ENCODE data around the gene POLK. TPM values are rescaled to one million over a fixed set of nuclear protein-coding genes. Genes with fewer than 3 reads are reported as not detected.

The POLK gene
- total and polyA plus RNA-seq, 2 of the 4 experiments (the other 2 are of a cell fraction): 10.4 to 24.4 TPM

GRCh38 chr5:75603371-75603770 is 91.7 kb downstream of the POLK start:
- no peak for TF ChIP-seq MXI1 (IDR thresholded peaks at IDR 0.05; ENCODE audit: borderline replicate concordance, low read depth, low read length)
- TF ChIP-seq FOS (IDR thresholded peaks at IDR 0.05; ENCODE audit: low read depth, low read length): no peak
- TF ChIP-seq SMC3 (IDR thresholded peaks at IDR 0.05; ENCODE audit: low read depth, low read length): no peak
- no peak for TF ChIP-seq ELK1 (IDR thresholded peaks at IDR 0.05; ENCODE audit: borderline replicate concordance, low read depth, low read length)
- no peak for TF ChIP-seq CHD1 (IDR thresholded peaks at IDR 0.05; ENCODE audit: low read depth, low read length)
- no peak for TF ChIP-seq CEBPB (IDR thresholded peaks at IDR 0.05; ENCODE audit: low read depth, low read length)
- TF ChIP-seq USF2 (IDR thresholded peaks at IDR 0.05; ENCODE audit: low read depth, low read length): no peak
- TF ChIP-seq NFE2L2 (IDR thresholded peaks at IDR 0.05; ENCODE audit: low read depth, low read length): no peak
- no peak for TF ChIP-seq CTCF (conservative IDR thresholded peaks at IDR 0.05; ENCODE audit: low read depth, low read length)
- H3K14ac ChIP-seq (replicated peaks; ENCODE audit: low read depth, low read length): peak overlapping the region; percentile 68
- H2AK9ac ChIP-seq (replicated peaks; ENCODE audit: low read depth, low read length, poor library complexity): no peak overlapping the region
- ChIA-PET CTCF (no interaction called here), POLR2A (ENCODE audit: unreplicated experiment) (interaction anchor here (0.5 to 0.6 kb wide), 2 partner anchors 1286 to 1649 kb away, joined by 3 read pairs; no protein-coding TSS in a partner anchor)
- in situ Hi-C loops (cut with MboI; ENCODE audit: low sequenced_read_pairs): no loop called here
- H3K23ac ChIP-seq (ENCODE audit: low read depth, low read length): peak overlapping the region; percentile 22; the same call in 1 of the 2 replicates
- H4K8ac ChIP-seq (ENCODE audit: low read depth in 2 of 2, low read length in 2 of 2): peak overlapping the region in 1 of 2 experiments; percentile 41; a peak in 1 of 4 replicates
- peak overlapping the region; percentile 88; the same call in 1 of the 2 replicates for H3K18ac ChIP-seq (ENCODE audit: low read depth, low read length)
- no peaks in the 10 kb centered on the region for H3K9me3 ChIP-seq (ENCODE audit: control insufficient read depth, insufficient read depth, low read length)
- H4K20me1 ChIP-seq (ENCODE audit: insufficient read depth, low read length): no peaks in the 10 kb centered on the region
- H3K4me1 ChIP-seq (ENCODE audit: control insufficient read depth, insufficient read depth, low read length): peaks cover 13% of the 10 kb centered on the region
- peak overlapping the region; percentile 51 for H2BK120ac ChIP-seq (ENCODE audit: low read depth, low read length)
- peak; percentile 88 for DNase-seq
- BruUV-seq (replicated peaks): no TSS peak
- no peaks in the 10 kb centered on the region for H3K36me3 ChIP-seq (ENCODE audit: control insufficient read depth, insufficient read depth, low read length)
- H3K27ac ChIP-seq (ENCODE audit: insufficient read depth, low read length): no peak overlapping the region
- H2AFZ ChIP-seq (replicated peaks; ENCODE audit: low read length, poor library complexity): no peak overlapping the region
- peaks cover 4 to 15% of the 10 kb centered on the region in 2 experiments; a peak in 2 of 4 replicates for H3K79me1 ChIP-seq (ENCODE audit: low read depth in 1 of 2, low read length in 2 of 2)
- H3K9ac ChIP-seq (ENCODE audit: low read depth, low read length): no peak overlapping the region
- H3K4me2 ChIP-seq (ENCODE audit: low read depth, low read length): peak overlapping the region; percentile 66
- H2BK15ac ChIP-seq (ENCODE audit: low read depth, low read length): 0 out of 3 replicates have a peak overlapping the region, but pooled peaks have one; percentile 2
- no peak overlapping the region for H3K56ac ChIP-seq (ENCODE audit: extremely low read depth, insufficient read depth, low read length)
- peak overlapping the region; percentile 14; the same call in 1 of the 2 replicates for H4K91ac ChIP-seq (ENCODE audit: insufficient read depth, low read depth, low read length)
- peak overlapping the region; percentile 80 for H3K4ac ChIP-seq (ENCODE audit: low read depth, low read length)
- ATAC-seq (ENCODE audit: low read depth): peak; percentile 53
- H3K27me3 ChIP-seq (ENCODE audit: control insufficient read depth, insufficient read depth, low read length): no peaks in the 10 kb centered on the region
- no peak overlapping the region for H3K4me3 ChIP-seq (ENCODE audit: insufficient read depth, low read depth, low read length)
- no peak overlapping the region for H2AK5ac ChIP-seq (ENCODE audit: low read depth, low read length)
- 0 out of 2 replicates have a peak, but pooled peaks cover 6% of the 10 kb centered on the region for H3K9me1 ChIP-seq (ENCODE audit: insufficient read depth, low read length)
- peak overlapping the region; percentile 70 for H2BK5ac ChIP-seq (ENCODE audit: low read depth, low read length, poor library complexity, severe bottlenecking)
- H2BK20ac ChIP-seq (ENCODE audit: low read depth, low read length): peak overlapping the region; percentile 75
- intact Hi-C loops (cut with micrococcal nuclease): loop anchor here (5.0 to 10.0 kb wide), 2 partner anchors 79 to 369 kb away; partner anchors contain the start of gene ANKRD31
- dilution Hi-C loops (cut with HindIII; ENCODE audit: low sequenced_read_pairs, unreplicated experiment): no loop called here
- peak overlapping the region; percentile 82; the same call in 1 of the 2 replicates for H4K5ac ChIP-seq (ENCODE audit: low read depth, low read length)
